Activated T-helper 17 cell treated with anti-CD3 and anti-CD28 coated beads, Interleukin-2, amount 50 U/mL, for 72 hours (primary cell): ENCODE data around the gene LPAR1. TPM values are rescaled to one million over a fixed set of nuclear protein-coding genes. Genes with fewer than 3 reads are reported as not detected.

ENCODE experiments used
- ATAC-seq: fragments of 150-1000 bp; cut with Tn5 transposase; replicated peaks from 2 replicates; pipeline ENCODE4 v1.10.0; 2021; ENCODE audit warnings: mild to moderate bottlenecking, moderate library complexity
- H3K27ac Mint-ChIP-seq: one replicate; pipeline ENCODE4 v1.8.0; 2022; ENCODE audit warnings: mixed read lengths
- H3K27me3 Mint-ChIP-seq: one replicate; pipeline ENCODE4 v1.8.0; 2022; ENCODE audit warnings: mixed read lengths
- H3K36me3 Mint-ChIP-seq: one replicate; pipeline ENCODE4 v1.8.0; 2022; ENCODE audit warnings: low read depth, mild to moderate bottlenecking, mixed read lengths
- H3K4me1 Mint-ChIP-seq: one replicate; pipeline ENCODE4 v1.8.0; 2022; ENCODE audit warnings: mixed read lengths
- H3K4me3 Mint-ChIP-seq: one replicate; pipeline ENCODE4 v1.8.0; 2022; ENCODE audit warnings: mild to moderate bottlenecking, mixed read lengths
- H3K9me3 Mint-ChIP-seq: one replicate; pipeline ENCODE4 v1.8.0; 2022; ENCODE audit warnings: mixed read lengths
- total RNA-seq, 2 donors: library from RNA; stranded (reverse); gene quantifications; one replicate each; pipeline ENCODE4 v1.2.3, GENCODE V29; 2022

The LPAR1 gene
- total RNA-seq, 2 donors from 2014 or later = not detected

DNA sequence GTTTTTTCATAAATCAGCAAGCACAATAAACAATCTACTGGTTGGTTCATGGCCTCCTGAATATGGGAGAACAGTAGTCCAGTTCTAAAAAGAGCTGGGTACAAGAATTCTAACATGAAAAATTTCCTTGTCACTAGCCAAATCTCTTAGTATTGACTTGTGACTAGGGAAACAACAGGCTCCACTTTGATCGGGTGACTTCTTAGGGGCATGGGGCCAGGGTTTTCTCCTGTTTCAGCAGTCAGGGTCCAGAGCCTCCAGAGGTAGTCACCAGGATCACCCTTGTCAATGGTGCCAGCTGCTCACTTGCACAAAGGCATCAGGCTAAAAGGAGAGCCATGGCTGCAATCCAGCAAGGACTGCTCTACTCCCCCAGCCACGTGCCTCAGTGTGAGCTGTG is 38.1 kb downstream of the LPAR1 start:
- Mint-ChIP-seq H3K36me3 (no peaks in the 10 kb centered on the region), H3K27me3 (no peaks in the 10 kb centered on the region), H3K4me3 (no peak overlapping the region), H3K27ac (no peak overlapping the region), H3K9me3 (no peaks in the 10 kb centered on the region), H3K4me1 (no peaks in the 10 kb centered on the region)
- no peak for ATAC-seq

DNA sequence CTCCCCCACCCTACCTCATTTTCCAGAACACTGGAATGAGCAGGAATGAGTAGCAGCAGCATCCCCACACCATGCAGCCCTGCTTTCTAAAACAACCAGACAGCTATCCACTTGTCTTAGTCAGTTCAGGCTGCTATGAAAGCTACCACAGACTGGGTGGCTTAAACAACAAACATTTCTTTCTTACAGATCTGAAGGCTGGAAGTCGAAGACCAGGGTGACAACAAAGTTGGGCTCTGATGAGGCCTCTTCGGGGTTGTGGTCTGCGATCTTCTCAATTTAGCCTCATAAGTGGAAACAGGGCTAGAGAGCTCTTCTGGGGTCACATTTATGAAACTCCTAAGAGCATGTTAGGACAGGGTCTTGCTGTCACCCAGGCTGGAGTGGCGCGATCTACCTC is 38.9 kb downstream of the LPAR1 start:
- no peak overlapping the region for H3K27ac Mint-ChIP-seq
- H3K4me1 Mint-ChIP-seq = no peaks in the 10 kb centered on the region
- ATAC-seq = no peak
- H3K36me3 Mint-ChIP-seq = no peaks in the 10 kb centered on the region
- no peak overlapping the region for H3K4me3 Mint-ChIP-seq
- no peaks in the 10 kb centered on the region for H3K9me3 Mint-ChIP-seq
- H3K27me3 Mint-ChIP-seq = no peaks in the 10 kb centered on the region

DNA sequence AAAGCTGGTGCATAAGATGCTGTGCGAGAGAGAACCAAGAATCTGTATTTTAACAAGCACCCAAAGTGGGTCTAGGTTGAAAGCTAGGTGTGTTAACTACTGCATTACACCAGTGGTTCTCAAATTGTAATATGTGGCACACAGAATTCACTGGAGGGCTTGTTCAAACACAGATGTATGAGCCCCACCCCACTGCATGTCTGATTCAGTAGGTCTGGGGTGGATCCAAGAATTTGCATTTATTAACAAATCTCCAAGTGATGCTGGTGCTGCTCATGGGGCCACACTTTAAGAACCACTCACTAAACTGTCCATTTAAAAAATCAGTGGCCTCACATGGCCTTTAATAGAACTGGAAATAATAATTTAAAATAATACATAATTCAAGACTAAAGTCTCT is 40.4 kb downstream of the LPAR1 start:
- no peaks in the 10 kb centered on the region for H3K9me3 Mint-ChIP-seq
- H3K36me3 Mint-ChIP-seq = no peaks in the 10 kb centered on the region
- ATAC-seq = no peak
- no peak overlapping the region for H3K4me3 Mint-ChIP-seq
- H3K27me3 Mint-ChIP-seq = no peaks in the 10 kb centered on the region
- H3K27ac Mint-ChIP-seq = no peak overlapping the region
- H3K4me1 Mint-ChIP-seq = no peaks in the 10 kb centered on the region

DNA sequence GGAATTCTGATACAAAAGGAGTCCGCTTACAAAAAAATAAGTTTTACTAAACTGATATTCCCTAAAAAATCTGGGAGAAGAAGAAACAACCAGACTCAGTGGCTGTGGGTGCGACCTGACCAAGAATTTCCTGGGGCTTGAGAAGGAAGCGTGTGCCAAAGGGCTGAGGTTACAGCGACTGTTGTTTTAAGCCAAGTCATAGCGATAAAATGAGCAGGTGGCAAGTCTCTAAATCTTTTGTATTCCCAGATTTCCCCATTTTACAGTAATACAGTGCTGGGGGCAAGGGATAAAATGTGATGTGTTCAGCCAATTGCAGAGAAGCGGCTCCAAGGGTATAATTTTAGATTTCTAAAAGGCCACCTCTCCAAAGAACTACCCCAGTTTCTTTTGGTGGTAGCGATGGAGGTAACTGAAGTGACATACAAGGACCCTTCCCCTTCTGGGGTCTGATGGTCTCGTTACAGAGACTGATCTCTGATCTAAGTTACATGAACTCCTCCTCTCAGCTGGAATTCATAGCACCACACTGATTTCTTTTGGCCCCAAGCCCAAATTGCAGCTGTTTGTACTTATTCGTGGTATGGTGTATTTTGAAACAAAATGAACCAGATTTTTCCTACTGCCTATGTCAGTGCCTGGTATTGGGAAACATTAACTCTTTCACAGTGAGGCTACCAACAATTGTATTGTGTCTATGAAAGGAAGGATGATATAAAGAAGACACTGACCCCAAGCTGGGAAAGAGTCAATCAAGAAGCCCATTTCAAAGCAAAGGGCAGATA is 41.6 kb downstream of the LPAR1 start:
- H3K27ac Mint-ChIP-seq = no peak overlapping the region
- no peaks in the 10 kb centered on the region for H3K36me3 Mint-ChIP-seq
- no peak overlapping the region for H3K4me3 Mint-ChIP-seq
- no peak for ATAC-seq
- H3K27me3 Mint-ChIP-seq = no peaks in the 10 kb centered on the region
- no peaks in the 10 kb centered on the region for H3K4me1 Mint-ChIP-seq
- H3K9me3 Mint-ChIP-seq = no peaks in the 10 kb centered on the region

DNA sequence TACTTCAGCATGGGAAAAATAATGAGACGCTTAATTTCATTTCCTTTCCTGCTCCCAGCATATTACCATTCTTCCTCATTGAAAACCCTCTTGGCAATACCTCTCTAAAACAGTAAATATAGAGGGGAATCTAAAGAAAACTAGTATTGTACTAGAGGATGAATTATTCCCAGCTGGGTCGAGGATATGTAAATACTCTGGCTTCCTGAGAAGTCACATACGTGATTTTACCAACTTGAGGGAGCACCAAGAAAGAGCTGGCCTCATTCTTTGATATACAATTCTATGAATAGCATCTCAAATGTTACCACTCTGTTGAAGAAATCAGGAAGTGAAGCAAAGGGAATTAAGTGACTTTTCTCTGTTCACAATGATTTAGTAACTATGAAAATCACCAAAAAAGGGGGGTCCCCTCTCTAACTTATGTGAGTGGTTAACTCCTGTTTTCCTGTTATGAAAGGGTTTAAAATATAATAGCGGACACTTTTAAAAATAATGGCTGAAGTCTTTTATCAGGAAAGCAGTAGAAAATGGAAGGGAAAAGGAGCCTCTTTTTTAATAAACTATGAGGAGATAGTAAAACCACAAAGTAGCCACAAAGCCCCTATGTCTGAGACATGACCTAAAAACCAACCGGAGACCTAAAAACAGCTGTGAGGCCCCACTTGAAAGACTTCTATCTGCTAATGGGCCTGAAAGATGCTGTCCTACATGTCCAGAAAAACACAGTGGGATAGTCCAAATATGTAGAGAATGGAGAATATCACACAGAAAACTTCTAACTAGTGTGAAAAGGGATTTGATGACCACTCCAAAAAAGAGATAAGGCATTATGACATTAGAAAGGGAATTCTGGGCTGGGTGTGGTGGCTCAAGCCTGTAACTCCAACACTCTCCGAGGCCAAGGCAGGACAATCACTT is 42.6 kb downstream of the LPAR1 start:
- Mint-ChIP-seq H3K27ac (no peak overlapping the region), H3K4me1 (no peaks in the 10 kb centered on the region), H3K9me3 (no peaks in the 10 kb centered on the region), H3K27me3 (no peaks in the 10 kb centered on the region), H3K36me3 (no peaks in the 10 kb centered on the region), H3K4me3 (no peak overlapping the region)
- ATAC-seq = no peak

DNA sequence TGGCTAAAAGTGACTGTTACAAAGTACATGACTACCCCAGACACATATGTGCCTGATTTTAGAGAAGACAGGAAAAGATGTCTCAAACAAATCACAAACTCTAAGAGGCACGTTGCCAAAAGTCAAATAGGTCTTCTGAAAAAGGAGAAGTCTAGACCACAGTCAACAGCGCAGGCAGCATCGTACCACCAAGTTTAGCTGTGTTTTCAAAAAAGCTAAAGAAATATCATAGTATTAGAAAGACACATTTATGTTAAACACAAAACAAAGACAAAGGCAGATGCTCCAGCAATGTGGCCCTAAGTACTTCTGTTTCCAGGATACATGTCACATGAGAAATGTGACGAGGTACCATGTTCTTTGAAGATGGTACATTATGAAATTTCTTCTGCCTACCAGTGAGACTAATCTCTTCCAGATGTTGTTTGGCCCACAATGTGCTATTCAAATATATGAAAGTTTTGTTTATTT is 43.5 kb downstream of the LPAR1 start:
- H3K4me3 Mint-ChIP-seq = no peak overlapping the region
- no peaks in the 10 kb centered on the region for H3K4me1 Mint-ChIP-seq
- no peaks in the 10 kb centered on the region for H3K36me3 Mint-ChIP-seq
- ATAC-seq = no peak
- no peaks in the 10 kb centered on the region for H3K9me3 Mint-ChIP-seq
- no peaks in the 10 kb centered on the region for H3K27me3 Mint-ChIP-seq
- H3K27ac Mint-ChIP-seq = no peak overlapping the region

DNA sequence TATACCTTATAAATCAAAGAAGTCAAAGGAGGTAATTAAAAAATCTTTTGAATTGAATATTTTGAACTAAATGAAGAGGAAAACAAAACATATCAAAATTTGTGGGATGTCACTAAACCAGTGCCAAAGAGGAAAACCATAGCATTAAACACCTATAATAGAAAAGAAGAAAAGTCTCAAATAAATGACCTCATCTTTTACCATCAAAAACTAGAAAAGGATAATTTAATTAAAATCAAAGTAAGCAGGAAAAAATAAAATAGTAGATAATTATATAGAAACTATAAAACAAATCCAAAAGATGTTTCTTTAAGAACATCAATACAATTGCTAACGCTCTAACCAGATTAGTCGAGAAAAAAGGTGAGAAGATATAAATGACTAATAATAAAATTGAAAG is 47.8 kb downstream of the LPAR1 start:
- Mint-ChIP-seq H3K4me1 (no peaks in the 10 kb centered on the region), H3K27me3 (no peaks in the 10 kb centered on the region), H3K27ac (no peak overlapping the region), H3K36me3 (no peaks in the 10 kb centered on the region), H3K4me3 (no peak overlapping the region), H3K9me3 (no peaks in the 10 kb centered on the region)
- ATAC-seq = no peak

DNA sequence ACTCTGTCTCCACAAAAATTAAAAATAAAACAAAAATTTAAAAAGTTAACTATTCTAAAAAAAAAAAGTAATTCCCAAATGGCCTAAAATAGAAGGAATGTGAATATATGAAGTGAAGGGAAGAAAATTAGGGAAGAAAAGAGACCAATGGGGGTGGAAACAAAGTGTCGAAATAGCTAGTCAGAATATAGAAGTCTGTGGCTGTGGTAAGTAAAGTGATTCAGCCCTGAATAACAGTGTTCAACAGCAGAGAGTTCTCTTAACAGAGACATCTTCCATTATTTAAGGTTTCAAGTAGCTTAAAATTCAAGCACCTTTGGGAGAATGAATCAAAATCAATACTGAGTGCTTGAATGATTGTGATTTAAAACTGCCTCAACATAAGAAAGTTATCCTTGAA is 51.7 kb downstream of the LPAR1 start:
- Mint-ChIP-seq H3K27me3 (no peaks in the 10 kb centered on the region), H3K9me3 (peaks cover 3% of the 10 kb centered on the region), H3K4me1 (no peaks in the 10 kb centered on the region), H3K4me3 (no peak overlapping the region), H3K36me3 (no peaks in the 10 kb centered on the region), H3K27ac (no peak overlapping the region)
- ATAC-seq = no peak

DNA sequence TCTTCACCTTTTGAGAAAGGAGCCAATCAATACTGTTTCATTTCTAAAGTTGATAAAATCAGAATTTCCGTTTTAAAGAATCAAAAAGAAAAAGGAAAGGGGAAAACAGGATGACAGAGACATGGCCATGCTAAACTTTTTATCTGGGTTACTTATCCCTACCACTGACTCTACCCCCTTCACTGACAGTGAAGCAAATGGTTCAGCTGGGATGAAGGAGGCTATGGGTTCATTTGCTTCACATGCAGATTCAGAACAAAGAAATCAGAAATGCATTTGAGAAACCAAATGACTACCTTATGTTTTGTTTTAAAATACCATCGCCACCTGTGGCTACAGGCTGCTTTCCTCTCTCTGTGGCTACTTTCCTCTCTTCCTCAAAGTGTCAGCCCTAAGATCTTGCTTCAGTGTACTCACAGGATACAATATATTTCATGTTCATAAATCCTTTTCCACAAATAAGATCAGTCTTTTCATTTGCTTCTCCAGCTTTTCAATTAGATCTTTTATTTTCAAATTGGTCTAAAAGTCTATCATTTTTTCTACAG is 53.3 kb downstream of the LPAR1 start:
- peaks cover 3% of the 10 kb centered on the region for H3K9me3 Mint-ChIP-seq
- no peak overlapping the region for H3K27ac Mint-ChIP-seq
- no peak for ATAC-seq
- H3K36me3 Mint-ChIP-seq = no peaks in the 10 kb centered on the region
- H3K4me1 Mint-ChIP-seq = no peaks in the 10 kb centered on the region
- no peaks in the 10 kb centered on the region for H3K27me3 Mint-ChIP-seq
- no peak overlapping the region for H3K4me3 Mint-ChIP-seq

DNA sequence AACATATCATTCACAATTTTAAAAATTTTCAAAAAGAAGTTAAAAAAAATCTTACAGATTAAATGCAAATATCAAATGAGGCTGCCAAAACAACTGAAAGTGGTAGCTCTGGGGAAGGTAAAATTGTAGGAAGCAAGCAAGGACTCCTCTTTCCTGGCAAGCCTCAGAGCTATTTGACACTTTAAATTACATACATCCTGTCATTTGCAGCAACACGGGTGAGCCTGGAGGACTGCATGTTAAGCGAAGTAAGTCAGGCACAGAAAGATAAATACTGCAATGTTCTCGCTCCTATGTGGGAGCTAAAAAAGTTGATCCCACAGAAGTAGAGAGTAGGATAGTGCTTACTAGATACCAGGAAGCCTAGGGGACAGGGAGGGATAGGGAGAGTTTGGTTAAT is 58.0 kb downstream of the LPAR1 start:
- Mint-ChIP-seq H3K36me3 (no peaks in the 10 kb centered on the region), H3K9me3 (peaks cover 6% of the 10 kb centered on the region), H3K4me1 (no peaks in the 10 kb centered on the region), H3K27me3 (no peaks in the 10 kb centered on the region), H3K27ac (no peak overlapping the region), H3K4me3 (no peak overlapping the region)
- ATAC-seq = no peak

DNA sequence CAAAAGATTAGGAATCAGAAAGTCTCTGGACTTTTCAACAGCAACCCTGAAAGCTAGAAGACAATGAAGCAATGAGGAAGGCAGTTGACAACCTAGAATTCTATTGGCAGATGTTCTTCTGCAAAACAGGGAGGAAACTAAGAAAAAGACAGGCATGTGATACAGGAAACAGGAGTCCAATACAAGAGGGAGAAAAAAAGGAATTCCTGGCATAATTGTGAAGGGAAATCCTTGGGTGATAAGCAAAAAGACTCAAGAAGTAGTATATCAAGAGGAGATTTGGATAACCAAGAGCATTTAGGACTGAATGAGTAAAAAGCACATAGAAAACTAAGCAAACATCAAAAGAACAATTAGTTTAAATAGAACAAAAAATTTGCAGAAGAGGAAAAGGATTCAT is 58.6 kb downstream of the LPAR1 start:
- H3K27ac Mint-ChIP-seq = no peak overlapping the region
- H3K36me3 Mint-ChIP-seq = no peaks in the 10 kb centered on the region
- H3K4me3 Mint-ChIP-seq = no peak overlapping the region
- ATAC-seq = no peak
- H3K9me3 Mint-ChIP-seq = peaks cover 6% of the 10 kb centered on the region
- no peaks in the 10 kb centered on the region for H3K27me3 Mint-ChIP-seq
- no peaks in the 10 kb centered on the region for H3K4me1 Mint-ChIP-seq

DNA sequence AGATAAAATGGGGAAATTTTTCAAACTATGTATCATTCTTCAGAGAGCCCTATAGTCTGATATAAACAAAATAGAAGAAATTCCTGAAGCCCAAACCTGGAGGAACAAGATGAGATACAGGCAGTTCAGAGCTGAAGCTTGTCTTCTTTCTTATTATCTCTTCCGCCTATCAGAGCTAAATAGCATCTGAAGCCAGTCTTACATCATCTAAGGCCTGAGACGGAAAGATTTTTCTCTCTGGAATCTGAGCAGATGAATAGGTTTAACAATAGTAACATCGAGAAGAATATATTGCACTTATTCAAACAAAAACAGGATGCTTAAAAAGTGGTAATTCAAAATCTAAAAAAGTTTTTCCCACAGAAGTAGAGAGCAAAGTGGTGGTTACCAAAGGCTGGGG is 59.8 kb downstream of the LPAR1 start:
- Mint-ChIP-seq H3K36me3 (no peaks in the 10 kb centered on the region), H3K27me3 (no peaks in the 10 kb centered on the region), H3K4me1 (no peaks in the 10 kb centered on the region), H3K9me3 (peaks cover 3% of the 10 kb centered on the region), H3K27ac (no peak overlapping the region), H3K4me3 (no peak overlapping the region)
- no peak for ATAC-seq

DNA sequence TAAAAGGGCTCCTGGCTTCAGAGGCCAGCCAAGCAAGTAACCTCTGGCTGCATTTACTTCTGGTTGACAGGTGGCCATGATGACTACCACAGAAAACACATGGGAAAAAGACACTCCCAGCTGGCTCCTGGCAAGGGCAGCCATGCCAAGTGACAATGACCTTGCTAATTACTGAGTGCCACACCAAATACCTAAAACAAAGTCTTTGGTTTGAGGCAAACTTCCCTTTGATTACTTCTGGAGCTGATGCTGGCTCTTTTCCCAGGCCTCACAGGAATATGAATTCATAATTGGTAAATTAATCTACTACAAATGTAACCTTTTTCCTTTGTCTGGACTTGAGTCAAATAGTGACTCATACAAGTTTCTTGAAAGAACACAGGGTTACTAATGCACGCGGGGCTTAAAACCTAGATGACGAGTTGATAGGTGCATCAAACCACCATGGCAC is 61.0 kb downstream of the LPAR1 start:
- no peak for ATAC-seq

DNA sequence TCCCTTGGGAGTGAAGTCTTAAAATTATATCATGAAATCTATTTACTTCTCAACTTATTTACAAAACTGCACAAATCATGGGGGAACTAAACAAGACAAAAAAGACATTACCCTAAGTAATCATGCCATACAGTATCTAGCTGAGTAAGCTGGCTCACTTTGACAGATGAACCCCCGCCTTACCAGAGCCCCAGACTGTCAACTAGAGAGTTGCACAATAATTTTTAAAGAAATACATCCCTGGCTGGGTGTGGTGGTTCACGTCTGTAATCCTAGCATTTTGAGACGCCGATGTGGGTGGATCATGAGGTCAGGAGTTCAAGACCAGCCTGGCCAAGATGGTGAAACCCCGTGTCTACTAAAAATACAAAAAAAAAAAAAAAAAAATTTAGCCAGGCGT is 62.3 kb downstream of the LPAR1 start:
- H3K4me3 Mint-ChIP-seq = no peak overlapping the region
- ATAC-seq = no peak
- H3K36me3 Mint-ChIP-seq = no peaks in the 10 kb centered on the region
- H3K27me3 Mint-ChIP-seq = no peaks in the 10 kb centered on the region
- H3K4me1 Mint-ChIP-seq = no peaks in the 10 kb centered on the region
- no peak overlapping the region for H3K27ac Mint-ChIP-seq
- peaks cover 3% of the 10 kb centered on the region for H3K9me3 Mint-ChIP-seq

More for the DNA sequence above, 61.0 kb downstream of the LPAR1 start:
- Mint-ChIP-seq H3K27ac (no peak overlapping the region), H3K4me3 (no peak overlapping the region), H3K36me3 (no peaks in the 10 kb centered on the region), H3K4me1 (no peaks in the 10 kb centered on the region), H3K9me3 (peaks cover 3% of the 10 kb centered on the region), H3K27me3 (no peaks in the 10 kb centered on the region)

DNA sequence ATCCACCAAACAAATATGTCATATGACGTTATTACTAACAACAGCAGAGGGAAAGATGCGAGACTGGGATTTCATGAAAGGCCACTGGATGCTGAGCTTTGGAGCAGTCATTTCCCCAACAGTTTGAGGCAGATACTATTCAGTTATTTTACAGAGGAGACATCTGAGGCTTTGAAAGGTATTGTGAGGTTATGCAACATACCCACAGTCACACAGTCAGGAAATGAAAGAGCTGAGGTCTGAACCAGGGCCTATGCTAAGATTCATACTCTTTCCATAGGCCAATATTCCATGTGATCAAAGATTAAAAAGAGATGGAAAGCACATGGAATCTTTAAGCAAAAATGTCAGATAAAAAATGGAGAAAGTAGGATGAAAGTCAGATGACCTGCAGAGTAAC is 63.0 kb downstream of the LPAR1 start:
- H3K4me1 Mint-ChIP-seq = no peaks in the 10 kb centered on the region
- ATAC-seq = no peak
- H3K27ac Mint-ChIP-seq = no peak overlapping the region
- H3K36me3 Mint-ChIP-seq = no peaks in the 10 kb centered on the region
- no peak overlapping the region for H3K4me3 Mint-ChIP-seq
- peaks cover 3% of the 10 kb centered on the region for H3K9me3 Mint-ChIP-seq
- H3K27me3 Mint-ChIP-seq = no peaks in the 10 kb centered on the region
